Loucy (cell line): ENCODE results near the gene MAPK7.

Experiments
- EZH2phosphoT487 ChIP-seq: fragments of 200-600 bp; IDR thresholded peaks from 2 replicates; pipeline ENCODE4 v1.6.1; 2018; ENCODE audit warnings: antibody characterized with exemption, mild to moderate bottlenecking, moderate library complexity, borderline replicate concordance
- TF ChIP-seq, protein P1 (sequence below): fragments of 200-600 bp; sonication (generic); conservative IDR thresholded peaks from 2 replicates; pipeline ENCODE4 v1.5.1; 2014; ENCODE audit warnings: mild to moderate bottlenecking, antibody characterized with exemption, low read length

DNA sequence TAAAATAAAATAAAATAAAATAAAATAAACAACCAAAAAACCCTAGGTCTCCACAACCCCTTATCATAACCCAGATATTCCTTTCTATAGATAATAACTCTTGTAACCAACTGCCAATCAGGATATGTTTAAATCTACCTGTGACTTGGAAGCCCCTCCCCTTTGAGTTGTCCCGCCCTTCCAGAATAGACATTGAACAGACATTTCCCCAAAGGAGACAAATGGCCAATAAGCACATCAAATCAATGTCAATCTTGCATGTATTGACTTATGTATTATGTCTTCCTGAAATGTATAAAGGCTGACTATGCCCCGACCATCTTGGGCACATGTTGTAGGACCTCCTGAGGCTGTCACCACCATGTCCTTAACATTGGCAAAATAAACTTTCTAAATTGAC is 1.5 kb upstream of the MAPK7 start:
- TF ChIP-seq, protein P1, sequence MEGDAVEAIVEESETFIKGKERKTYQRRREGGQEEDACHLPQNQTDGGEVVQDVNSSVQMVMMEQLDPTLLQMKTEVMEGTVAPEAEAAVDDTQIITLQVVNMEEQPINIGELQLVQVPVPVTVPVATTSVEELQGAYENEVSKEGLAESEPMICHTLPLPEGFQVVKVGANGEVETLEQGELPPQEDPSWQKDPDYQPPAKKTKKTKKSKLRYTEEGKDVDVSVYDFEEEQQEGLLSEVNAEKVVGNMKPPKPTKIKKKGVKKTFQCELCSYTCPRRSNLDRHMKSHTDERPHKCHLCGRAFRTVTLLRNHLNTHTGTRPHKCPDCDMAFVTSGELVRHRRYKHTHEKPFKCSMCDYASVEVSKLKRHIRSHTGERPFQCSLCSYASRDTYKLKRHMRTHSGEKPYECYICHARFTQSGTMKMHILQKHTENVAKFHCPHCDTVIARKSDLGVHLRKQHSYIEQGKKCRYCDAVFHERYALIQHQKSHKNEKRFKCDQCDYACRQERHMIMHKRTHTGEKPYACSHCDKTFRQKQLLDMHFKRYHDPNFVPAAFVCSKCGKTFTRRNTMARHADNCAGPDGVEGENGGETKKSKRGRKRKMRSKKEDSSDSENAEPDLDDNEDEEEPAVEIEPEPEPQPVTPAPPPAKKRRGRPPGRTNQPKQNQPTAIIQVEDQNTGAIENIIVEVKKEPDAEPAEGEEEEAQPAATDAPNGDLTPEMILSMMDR: no peak
- TF ChIP-seq EZH2phosphoT487: no peak
